HFF-Myc (cell line): ENCODE measurements around the gene MCOLN1.

Experiments
- DNase-seq: peaks from one replicate; pipeline ENCODE4 v3.0.0-alpha.2; 2011; ENCODE audit warnings: low read depth; ENCODE audit errors: extremely low read depth
- H3K4me3 ChIP-seq: replicated peaks from 2 replicates; pipeline ENCODE4 v1.5.1; 2011; ENCODE audit warnings: low read depth, mild to moderate bottlenecking, control low read depth, low read length
- CTCF ChIP-seq: IDR thresholded peaks from 2 replicates; pipeline ENCODE4 v1.5.1; 2012; ENCODE audit warnings: mild to moderate bottlenecking, low read depth, low read length, control low read depth; ENCODE audit errors: missing control alignments

Gene MCOLN1

GRCh38 chr19:7478843-7479227 lies 43.6 kb upstream of the MCOLN1 start:
- no peak for DNase-seq
- TF ChIP-seq CTCF: no peak
- H3K4me3 ChIP-seq: no peak overlapping the region

- no peak for DNase-seq
- no peak for TF ChIP-seq CTCF
- no peak overlapping the region for H3K4me3 ChIP-seq
These were observed 42.0 kb upstream of the MCOLN1 start for GRCh38 chr19:7480222-7480969.

- no peak for DNase-seq
- TF ChIP-seq CTCF: no peak
- no peak overlapping the region for H3K4me3 ChIP-seq
These were observed 41.5 kb upstream of the MCOLN1 start for GRCh38 chr19:7480970-7481255.

GRCh38 chr19:7482584-7483439 lies 39.6 kb upstream of the MCOLN1 start:
- TF ChIP-seq CTCF: no peak
- DNase-seq: no peak
- H3K4me3 ChIP-seq: no peak overlapping the region

- DNase-seq: no peak
- TF ChIP-seq CTCF: no peak
- no peak overlapping the region for H3K4me3 ChIP-seq
These were observed 38.7 kb upstream of the MCOLN1 start for GRCh38 chr19:7483720-7484201.

GRCh38 chr19:7486923-7487322 lies 35.5 kb upstream of the MCOLN1 start:
- no peak for TF ChIP-seq CTCF
- H3K4me3 ChIP-seq: no peak overlapping the region
- DNase-seq: no peak
